ENCODE data around the gene APOBEC3G.
"Not testable (repeated sequence)": the region's sequence is repeated elsewhere in the genome, so short reads cannot be mapped to it uniquely, and the experiment has no call there.

Gene APOBEC3G

DNA sequence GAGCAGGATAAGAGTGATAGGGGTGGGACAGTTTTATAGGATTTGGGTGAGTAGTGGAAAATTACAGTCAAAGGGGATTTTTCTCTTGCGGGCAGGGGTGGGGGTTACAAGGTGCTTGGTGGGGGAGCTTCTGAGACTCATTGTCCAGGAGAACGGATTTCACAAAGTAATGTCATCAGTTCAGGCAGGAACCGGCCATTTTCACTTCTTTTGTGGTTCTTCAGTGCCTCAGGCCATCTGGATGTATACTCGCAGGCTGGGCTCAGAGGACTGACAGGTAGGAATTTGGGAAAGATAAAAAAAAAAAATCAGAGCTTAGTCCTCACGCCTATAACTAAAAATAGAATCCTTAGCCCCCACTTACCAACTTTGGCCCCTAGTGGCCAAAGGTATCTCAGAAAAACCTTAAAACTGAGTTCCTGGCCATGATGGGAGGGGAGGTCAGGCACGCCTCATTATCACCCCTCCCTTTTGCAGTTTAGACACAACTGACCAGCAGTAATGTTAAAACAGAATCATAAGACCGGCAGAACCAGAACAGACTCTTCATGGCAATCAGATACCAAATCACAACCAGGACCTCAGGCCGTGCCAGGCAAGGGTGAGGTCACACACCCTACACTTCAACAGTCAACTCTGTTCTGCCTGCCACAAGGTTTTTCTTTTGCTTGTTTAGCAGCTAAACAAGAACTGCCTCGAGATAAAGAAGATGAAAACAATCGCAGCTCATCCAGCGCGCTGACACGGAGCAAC, 8.9 kb upstream of the APOBEC3G start:
- DNase-seq: no peak

DNA sequence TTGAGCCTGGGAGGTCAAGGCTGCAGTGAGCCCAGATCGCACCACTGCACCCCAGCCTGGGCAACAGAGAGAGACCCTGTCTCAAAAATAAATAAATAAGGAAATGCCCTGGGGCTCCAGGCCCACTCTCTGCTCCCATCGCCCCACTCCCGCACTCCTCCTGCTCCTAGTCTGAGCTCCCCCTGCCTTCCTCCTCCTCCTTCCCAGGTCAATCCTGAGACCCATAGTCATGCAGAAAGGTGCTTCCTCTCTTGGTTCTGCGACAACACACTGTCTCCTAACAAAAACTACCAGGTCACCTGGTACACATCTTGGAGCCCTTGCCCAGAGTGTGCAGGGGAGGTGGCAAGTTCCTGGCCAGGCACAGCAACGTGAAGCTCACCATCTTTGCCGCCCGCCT, 6.9 kb upstream of the APOBEC3G start:
- DNase-seq: no peak

DNA sequence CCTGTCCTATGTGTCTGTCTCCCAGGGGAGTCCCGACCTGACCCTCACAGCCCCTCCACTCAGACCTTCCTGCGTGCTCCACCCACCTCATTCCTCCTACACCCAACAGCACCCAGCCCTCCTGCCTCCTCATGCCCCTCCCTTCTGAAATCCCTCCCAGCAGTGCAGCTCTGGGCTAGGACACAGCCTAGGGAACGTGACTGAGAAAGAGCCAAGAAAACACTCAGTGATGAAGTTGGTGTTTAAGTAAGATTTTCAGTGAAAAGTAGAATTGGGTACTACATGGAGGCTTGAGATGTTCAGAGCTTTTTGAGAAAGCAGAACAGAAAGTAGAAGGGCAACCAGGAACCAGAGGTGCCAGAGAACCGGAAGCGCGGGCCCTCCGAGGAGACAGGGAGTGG, 4.5 kb upstream of the APOBEC3G start:
- DNase-seq: not testable (repeated sequence)

DNA sequence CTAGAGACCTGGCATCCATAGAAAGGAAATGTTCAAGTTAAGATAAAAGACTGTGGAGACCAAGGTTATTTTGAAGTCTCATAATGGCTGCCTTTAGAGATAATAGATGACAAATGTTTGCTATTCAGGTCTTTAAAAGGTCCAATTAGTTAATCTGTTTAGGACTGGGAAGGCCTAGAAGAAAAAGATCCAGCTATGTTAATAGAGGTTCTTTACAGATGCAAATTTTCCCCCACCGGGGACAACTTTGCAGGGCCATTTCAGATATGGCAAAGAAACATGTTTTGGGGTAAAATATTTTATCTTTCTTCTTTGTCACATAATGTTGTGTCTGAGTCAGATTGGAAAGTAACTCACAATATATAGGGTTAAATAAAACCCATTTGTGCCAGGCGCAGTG, 3.1 kb upstream of the APOBEC3G start:
- no peak for DNase-seq

DNA sequence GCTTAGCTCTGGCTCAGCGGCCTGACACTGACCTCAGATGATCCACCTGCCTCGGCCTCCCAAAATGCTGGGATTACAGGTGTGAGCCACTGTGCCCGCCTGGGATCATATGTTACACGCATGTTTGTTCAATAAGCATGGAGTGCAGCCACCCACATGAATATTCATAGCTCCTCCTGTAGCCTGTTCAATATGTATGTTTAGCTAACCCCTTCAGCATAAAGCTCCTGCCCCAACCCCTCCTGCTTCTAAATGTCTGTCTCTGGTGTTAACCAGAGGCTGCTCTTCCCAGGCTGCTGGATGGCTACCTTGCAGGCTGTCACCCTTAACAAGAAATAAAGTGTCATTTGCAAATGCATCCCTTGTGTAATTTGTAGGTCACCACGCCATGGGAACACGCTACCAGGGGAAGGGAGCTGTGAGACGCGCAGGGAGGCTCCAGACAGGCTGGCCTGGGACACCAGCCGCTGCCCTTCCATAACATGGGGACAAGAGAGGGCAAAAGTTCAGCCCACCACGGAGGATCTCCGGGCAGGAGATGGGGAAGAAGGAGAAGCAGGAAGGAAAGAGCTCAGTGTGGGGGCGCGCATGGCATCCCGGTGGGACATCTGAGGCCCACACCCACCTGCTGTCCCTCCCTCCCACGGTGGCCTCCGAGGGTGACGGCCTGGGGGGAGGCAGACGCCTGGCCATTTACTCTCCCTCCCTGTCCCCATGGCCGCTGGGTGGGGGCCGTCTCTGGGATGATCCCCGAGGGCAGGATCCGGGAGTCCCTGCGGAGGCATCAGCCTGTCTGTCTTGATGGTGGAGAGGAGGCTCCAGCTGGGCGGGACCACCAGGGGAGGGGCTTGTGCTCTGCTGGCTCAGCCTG, 685 bp upstream of the APOBEC3G start:
- not testable (repeated sequence) for DNase-seq

DNA sequence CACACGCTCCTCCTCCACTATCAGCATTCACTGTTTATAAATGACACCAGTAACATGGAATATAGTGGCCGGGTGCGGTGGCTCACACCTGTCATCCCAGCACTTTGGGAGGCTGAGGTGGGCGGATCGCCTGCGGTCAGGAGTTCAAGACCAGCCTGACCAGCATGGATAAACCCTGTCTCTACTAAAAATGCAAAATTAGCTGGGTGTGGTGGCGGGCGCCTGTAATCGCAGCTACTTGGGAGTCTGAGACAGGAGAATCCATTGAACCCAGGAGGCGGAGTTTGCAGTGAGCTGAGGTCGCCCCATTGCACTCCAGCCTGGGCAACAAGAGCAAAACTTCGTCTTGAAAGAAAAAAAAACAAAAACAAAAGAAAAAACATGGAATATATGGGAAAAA, 837 bp downstream of the APOBEC3G start:
- DNase-seq: not testable (repeated sequence)

DNA sequence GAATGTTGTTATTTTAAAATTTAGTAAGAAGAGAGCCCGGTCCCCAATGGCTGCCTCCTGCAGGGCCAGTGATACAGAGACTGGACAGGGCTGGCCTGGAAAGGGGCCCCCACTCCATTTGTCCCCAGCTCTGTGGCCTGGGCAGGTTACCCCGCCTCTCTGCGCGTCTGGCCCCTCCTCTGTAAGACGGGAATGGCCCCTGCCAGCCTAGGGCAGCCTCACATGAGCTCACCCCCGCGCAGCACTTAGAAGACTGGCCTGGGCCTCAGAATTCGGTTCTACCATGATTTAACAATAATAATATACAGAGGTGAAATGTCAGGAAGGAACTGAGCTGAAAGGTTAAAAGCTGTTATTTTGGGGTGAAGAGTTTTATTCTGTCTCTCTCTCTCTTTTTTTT, 1.3 kb downstream of the APOBEC3G start:
- no peak for DNase-seq

DNA sequence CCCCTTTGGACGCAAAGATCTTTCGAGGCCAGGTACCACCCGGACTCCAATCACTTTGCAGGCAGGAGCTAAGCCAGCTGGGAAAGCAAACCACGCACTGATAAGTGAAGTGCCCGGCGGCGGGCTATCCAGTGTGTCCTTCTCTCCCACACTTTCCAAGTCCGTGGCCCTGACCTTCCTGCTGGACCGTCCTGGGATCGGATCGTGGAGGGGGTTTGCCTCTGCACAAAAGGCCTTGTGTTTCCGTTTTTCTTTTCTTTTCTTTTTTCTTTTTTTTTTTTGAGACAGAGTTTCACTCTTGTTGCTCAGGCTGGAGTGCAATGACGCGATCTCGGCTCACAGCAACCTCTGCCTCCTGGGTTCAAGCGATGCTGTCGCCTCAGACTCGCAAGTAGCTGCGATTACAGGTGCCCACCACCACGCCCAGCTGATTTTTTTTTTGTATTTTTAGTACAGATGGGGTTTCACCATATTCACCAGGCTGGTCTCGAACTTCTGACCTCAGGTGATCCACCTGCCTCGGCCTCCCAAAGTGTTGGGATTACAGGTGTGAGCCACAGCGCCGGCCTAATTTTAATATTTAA, 2.1 kb downstream of the APOBEC3G start:
- not testable (repeated sequence) for DNase-seq

DNA sequence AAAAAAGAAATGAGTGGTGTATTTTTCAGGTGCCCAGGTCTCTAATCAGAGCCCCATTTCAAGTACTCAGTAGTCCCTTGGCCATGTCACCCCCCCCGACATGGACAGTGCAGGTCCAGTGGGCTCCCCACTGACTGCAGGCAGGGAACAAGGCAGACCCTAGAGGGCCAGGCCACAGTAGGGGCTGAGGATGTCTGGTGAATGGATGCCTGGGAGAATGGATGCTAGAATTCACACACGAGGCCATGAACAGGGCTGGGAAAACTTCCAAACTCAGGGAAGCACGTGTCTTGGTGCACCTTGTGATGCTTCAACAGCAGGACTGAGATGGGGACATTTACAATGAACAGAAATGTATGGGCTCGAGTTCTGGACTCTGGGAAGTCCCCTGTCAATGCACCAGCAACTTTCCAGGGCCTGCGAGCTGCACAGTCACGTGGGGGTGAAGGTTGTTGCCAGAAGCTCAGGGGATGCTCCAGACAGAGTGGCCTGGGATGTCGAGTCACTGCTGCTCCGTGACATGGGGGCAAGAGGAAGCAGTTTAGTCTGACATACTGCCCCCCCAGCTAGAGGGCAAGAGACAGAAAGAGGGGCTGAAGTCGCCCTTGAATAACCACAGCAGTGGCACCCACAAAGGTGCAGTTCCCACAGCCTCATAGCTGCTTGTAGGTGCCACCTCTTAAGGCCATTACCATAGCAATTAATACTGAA, 3.1 kb downstream of the APOBEC3G start:
- DNase-seq: no peak

DNA sequence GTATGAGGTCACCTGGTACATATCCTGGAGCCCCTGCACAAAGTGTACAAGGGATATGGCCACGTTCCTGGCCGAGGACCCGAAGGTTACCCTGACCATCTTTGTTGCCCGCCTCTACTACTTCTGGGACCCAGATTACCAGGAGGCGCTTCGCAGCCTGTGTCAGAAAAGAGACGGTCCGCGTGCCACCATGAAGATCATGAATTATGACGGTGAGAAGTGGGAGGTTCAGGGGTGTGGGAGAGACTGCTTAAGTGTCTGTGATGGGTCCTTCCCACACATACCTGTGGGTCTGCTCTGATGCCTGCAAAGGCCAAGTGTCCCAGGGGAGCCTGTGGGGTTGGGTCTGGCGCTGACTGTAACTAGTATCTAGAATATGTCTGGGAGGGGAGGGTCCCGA, 3.9 kb downstream of the APOBEC3G start:
- DNase-seq: no peak

DNA sequence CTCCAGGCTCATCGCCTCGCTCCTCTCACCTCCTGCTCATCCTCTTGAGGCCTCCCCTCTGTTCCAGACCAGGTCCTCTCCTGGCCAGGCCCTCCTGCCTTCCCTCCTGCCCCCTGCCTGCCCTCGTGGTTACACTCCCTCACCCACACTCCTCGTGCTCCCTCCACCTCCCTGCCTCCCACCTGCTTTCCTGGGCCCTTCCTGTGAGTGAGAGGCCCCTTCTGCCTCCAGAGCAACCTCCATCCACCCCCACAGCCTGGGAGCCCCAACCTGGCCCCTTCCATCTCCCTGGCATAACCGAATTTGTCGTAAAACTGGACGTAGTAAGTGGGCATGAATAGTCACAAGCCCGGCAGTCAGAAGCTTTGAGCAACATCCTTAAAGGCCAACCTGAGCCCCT, 4.5 kb downstream of the APOBEC3G start:
- no peak for DNase-seq

DNA sequence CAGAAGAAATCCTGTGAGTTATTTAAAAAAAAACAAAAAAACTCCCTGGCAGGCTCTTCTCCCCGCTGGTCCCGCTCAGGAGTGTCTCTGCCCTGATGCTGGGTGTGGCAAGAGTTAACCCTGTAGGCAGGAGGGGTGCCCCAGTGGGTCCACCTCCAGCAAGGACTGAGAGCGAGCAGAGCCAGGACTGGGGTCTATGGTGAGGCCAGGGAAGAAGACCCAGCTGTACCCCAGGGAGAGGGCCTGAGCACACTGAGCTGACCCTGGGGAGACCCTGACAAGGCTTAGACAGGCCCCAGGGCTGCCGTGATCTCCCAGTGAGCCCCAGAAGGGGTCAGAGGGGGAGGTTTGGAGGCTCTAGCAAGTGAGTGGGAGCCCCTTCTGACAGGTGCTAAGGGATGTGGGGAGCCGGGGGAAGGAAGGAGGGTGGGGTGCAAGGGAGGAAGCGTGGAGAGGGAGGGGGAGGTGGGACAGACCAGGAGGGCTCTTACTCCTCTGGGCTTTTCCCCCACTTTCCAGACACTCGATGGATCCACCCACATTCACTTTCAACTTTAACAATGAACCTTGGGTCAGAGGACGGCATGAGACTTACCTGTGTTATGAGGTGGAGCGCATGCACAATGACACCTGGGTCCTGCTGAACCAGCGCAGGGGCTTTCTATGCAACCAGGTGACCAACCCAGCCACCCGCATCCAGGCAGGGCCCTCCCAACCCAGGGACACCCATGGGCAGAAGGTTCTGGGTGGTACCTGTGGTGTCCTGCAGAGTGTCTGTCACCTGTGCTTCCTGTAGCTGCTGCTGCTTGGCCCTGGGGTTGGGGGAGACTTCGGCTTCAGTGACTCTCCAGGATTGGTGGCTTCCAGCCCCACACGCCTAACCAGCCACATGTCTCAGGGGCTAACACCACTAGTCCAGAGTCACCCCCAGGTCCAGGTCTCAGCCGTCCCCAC, 6.4 kb downstream of the APOBEC3G start:
- DNase-seq: no peak

DNA sequence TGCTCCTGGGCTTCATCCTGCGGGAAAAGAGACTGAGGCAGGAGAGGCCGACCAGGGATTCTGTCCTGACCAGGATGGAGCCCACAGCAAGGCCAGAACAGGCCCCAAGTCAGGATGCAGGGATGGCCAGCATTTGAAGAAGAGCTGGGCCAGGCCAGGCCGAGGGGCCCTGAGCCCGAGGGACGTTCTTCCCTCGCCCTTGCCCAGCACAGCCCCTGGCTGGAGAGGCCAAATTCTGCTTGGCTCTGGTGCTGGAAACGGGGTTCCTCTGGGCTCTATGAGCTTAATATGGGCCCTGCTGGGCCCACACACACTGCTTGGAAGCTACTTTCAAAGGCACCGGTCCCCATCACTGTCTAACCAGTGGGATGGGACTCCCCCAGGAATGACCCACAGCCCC, 7.6 kb downstream of the APOBEC3G start:
- DNase-seq: no peak

DNA sequence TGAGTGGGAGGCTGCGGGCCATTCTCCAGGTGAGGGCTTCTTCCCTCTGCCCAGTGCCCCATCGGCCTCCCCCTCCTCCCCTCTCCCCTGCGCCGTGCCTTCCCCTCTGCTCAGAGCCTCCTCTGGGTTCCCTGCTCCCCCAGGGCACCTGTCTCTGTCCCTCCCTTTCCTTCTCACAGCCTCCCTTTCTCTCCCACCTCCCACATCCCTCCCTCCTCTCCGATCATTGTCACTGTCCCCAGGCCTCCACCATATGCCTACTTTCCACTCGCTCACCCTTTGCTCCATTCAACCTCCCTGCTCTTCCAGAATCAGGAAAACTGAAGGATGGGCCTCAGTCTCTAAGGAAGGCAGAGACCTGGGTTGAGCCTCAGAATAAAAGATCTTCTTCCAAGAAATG, 10.0 kb downstream of the APOBEC3G start:
- DNase-seq: no peak

DNA sequence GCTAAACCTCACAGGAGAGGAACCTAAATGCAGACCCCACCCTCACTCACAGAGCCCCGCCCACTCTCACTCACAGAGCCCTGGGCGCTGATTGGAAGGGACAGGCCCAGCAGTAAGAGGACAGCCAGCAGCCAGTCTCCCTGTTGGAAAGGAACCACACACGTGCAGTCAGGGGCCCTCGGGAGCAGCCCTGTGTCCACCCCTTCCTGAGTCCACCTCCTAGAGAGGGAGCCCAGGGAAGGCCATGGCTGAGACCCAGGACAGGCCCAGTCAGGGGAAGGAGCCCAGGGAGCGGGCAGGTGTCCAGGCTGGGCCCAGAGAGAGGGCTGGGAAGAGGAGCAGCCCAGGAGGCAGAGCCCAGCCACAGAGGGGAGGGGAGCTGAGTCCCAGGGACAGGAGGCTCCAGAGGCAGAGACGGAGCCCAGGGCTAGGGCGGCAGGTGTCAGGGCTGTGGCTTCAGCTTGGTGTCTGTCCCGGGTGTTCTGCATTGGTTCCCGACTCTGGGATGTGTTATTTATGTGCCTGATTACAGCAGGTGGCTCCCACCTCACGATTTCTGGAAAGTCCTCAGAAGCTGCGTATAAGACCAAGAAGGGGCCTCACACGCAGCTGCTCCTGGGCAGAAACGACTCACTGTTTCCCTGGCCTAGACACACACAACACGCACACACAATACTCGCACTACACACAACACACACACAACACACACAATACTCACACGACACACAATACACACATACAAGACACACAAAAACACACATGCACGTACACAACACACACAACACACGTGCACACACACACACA, 11.0 kb downstream of the APOBEC3G start:
- no peak for DNase-seq

DNA sequence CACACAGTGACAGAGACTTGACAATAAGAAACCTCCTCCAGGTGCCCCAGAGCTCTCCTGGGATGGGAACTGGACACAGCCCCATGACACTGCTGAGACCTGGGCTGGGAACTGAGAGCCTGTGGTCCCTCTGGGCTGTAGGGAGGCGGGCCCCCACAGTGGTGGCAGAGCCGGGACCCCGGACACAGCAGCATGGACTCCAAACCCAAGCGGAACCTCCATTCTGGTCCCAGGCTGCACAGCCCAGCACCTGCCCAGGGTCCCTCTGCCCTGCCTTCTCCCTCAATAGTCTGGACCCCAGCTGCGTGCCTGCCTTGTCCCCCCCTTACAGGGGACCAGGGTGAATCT, 11.6 kb downstream of the APOBEC3G start:
- DNase-seq: no peak

DNA sequence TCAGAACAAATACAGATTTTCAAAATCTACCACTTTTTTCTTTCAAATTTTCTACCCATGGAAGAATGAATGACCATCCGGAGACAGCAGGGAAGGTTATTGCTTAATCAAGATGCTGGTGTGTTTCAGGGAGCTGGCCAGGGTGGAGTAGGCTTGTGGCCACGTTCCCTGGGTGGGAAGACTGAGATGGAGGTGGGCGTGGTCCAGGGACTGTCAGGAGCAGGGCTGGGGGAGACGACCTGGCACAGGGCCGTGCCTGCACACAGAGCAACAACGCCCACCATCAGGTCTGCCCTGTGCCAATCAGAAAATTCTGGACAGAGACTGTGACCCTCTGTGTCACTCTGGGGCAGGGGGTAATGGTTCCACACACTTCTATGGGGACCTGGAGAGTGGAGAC, 12.9 kb downstream of the APOBEC3G start:
- no peak for DNase-seq

DNA sequence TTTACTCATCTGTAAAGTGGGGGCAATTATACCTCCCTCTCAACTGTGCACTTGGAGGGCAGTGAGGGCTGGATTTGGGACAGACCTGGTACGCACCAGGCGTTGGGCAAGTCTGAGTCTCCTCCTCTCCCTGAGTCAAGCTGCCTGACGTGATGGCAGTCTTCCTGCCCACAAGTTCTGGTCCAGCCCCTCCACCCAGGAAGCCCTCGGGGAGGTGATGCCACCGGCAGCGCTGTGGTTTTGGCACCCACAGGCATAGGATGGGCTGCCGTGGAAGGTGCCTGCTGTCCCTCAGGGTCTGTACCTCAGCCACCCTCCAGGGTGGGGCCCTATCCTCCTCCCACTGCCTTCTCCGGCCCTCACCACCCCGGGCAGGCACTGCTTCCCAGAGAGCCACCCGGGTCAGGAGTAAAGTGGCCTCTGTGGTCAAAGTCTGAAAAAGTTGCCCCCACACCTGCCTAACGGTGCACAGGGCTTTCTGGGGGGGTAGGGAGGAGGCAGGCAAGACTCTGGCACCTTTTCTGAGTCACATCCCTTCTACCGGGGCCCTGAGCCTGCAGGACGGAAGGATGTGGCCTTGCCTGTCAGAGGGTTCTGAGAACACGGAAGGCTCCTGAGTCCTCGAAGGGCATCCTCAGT, 13.5 kb downstream of the APOBEC3G start:
- DNase-seq: no peak

DNA sequence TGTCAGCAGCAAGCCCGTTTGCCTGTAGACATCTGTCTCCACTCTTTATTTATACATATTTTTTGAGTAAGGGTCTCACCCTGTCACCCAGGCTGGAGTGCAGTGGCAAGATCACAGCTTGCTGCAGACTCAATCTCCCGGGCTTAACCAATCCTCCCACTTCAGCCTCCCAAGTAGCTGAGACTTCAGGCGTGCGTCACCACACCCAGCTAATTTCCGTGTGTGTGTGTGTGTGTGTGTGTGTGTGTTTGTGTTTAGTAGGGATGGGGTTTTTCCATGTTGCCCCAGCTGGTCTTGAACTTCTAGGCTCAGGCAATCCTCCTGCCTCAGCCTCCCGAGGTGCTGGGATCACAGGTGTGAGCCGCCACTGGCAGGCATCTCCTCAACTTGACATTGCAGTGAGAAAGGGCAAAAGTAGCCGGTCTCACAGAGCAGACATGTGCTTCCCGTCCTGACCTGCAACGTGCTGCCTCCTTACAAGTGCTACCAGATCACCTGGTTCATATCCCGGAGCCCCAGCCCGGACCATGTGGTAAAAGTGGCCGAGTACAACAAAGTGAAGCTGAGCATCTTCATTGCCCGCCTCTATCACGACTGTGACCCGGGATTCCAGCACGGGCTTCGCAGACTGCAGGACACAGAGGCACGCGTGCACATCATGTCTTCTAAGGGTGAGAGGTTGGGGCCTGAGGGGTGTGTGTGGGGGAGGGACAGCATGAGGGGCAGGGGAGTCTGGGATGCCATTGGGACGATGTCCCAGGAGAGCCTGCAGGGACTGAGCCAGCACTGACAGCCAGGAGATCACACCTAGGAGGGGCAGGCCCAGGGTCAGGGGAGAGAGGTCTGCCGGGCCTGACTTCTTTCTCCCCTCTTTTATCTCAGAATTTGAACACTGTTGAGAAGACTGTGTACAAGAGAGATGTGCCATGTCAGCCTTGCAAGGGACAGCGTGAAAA, 14.3 kb downstream of the APOBEC3G start:
- no peak for DNase-seq

Measured in NCI-H446 (cell line).